Activated CD8-positive, alpha-beta memory T cell treated with anti-CD3 and anti-CD28 coated beads, Interleukin-2, amount 10 ng/mL, durations not matched to agents 7 days and 5 days (primary cell): ENCODE results near the gene ZNF160. TPM values are rescaled to one million over a fixed set of nuclear protein-coding genes. Genes with fewer than 3 reads are reported as not detected.
"Not testable (repeated sequence)": the region's sequence is repeated elsewhere in the genome, so short reads cannot be mapped to it uniquely, and the experiment has no call there.

Source experiments
- ATAC-seq: fragments of 150-1000 bp; cut with Tn5 transposase; one replicate; pipeline ENCODE4 v1.10.0; 2021; ENCODE audit warnings: moderate library complexity
- CTCF ChIA-PET: fragments of 350-600 bp; sonication (Branson Sonifier 250); formaldehyde crosslinking; loops from one replicate; lab custom pipeline; 2021; ENCODE audit warnings: antibody characterized with exemption; lab: Charles Lee
- DNase-seq: peaks from one replicate; pipeline ENCODE4 v3.0.0-alpha.2; 2020
- H3K27ac Mint-ChIP-seq: one replicate; pipeline ENCODE4 v1.8.0; 2021; ENCODE audit warnings: mild to moderate bottlenecking, mixed read lengths
- H3K27me3 Mint-ChIP-seq: one replicate; pipeline ENCODE4 v1.8.0; 2021; ENCODE audit warnings: mixed read lengths
- H3K36me3 Mint-ChIP-seq: one replicate; pipeline ENCODE4 v1.8.0; 2021; ENCODE audit warnings: mild to moderate bottlenecking, mixed read lengths
- H3K4me1 Mint-ChIP-seq: one replicate; pipeline ENCODE4 v1.8.0; 2021; ENCODE audit warnings: mixed read lengths
- H3K4me3 Mint-ChIP-seq: one replicate; pipeline ENCODE4 v1.8.0; 2021; ENCODE audit warnings: mild to moderate bottlenecking, moderate library complexity, mixed read lengths
- H3K9me3 Mint-ChIP-seq: one replicate; pipeline ENCODE4 v1.8.0; 2022; ENCODE audit warnings: low read depth, mixed read lengths
- total RNA-seq, 2 experiments: library from RNA; stranded (reverse); gene quantifications; one replicate each; pipeline ENCODE4 v1.2.3, GENCODE V29; 2021

Gene ZNF160
- total RNA-seq, 2 experiments from 2014 or later, result 27.4 to 35.7 TPM

DNA sequence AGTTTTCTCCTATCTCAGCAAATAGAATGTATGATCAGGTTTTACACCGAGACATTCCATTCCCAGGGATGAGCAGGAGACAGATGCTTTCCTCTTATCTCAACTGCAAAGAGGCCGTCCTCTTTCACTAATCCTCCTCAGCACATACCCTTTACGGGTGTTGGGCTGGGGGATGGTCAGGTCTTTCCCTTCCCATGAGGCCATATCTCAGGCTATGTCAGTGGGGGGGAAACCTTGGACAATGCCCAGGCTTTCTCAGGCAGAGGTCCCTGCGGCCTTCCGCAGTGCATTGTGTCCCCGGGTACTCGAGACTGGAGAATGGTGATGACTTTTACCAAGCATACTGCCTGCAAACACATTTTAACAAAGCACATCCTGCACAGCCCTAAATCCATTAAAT lies 74.9 kb downstream of the ZNF160 start:
- H3K9me3 Mint-ChIP-seq, result peaks cover 24% of the 10 kb centered on the region
- CTCF ChIA-PET, DNase-seq, H3K36me3 Mint-ChIP-seq, H3K4me1 Mint-ChIP-seq, ATAC-seq, H3K27me3 Mint-ChIP-seq, H3K4me3 Mint-ChIP-seq, H3K27ac Mint-ChIP-seq: not testable (repeated sequence)

DNA sequence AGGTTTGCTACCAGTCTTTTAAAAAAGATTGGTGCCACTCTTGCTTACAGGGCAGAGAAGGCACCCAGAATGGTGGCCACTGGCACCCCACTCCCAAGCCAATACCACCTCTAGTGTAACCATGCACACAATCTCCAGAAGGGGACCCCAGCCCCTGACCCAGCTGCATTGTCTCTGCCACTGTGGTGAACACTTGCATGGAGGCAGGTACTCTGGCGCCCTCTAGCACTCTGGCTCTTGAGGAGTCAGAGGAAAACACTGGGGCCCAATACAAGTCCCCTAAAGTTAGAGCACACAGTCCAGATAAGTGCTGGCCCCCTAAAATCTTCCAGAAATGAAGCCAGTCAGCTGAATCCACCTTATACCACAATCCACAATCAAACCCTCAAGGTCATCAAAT lies 83.5 kb downstream of the ZNF160 start:
- CTCF ChIA-PET, result no interaction called here

More for the DNA sequence above, 83.5 kb downstream of the ZNF160 start:
- Mint-ChIP-seq H3K36me3 (no peaks in the 10 kb centered on the region), H3K4me1 (no peaks in the 10 kb centered on the region), H3K27ac (no peak overlapping the region), H3K27me3 (no peaks in the 10 kb centered on the region), H3K9me3 (peaks cover 16% of the 10 kb centered on the region), H3K4me3 (no peak overlapping the region)
- no peak for DNase-seq
- ATAC-seq, result no peak

Other genes with a start within 250 kb of the ZNF160 start
- 10 to 100 TPM; 12.3 to 18.6 TPM for gene ZNF468, start 245.8 kb downstream of the ZNF160 start, total RNA-seq
- 10 to 100 TPM in 1 of 2 experiments, 1 to 10 TPM in 1; 8.8 to 10.9 TPM for gene ZNF320, start 205.8 kb downstream of the ZNF160 start, total RNA-seq
- gene ZNF888, start 180.0 kb downstream of the ZNF160 start, total RNA-seq, result 1 to 10 TPM; 4.6 to 6.7 TPM
- gene ZNF816, start 140.5 kb downstream of the ZNF160 start, total RNA-seq, result 10 to 100 TPM in 1 of 2 experiments, 1 to 10 TPM in 1; 9.8 to 13.3 TPM
- gene ERVV-1, start 89.5 kb downstream of the ZNF160 start, total RNA-seq, result not detected
- gene ERVV-2, start 58.7 kb downstream of the ZNF160 start, total RNA-seq, result not detected
- under 1 TPM; 0.35 to 0.61 TPM for gene ZNF415, start 29.5 kb upstream of the ZNF160 start, total RNA-seq
- 10 to 100 TPM in 1 of 2 experiments, 1 to 10 TPM in 1; 6.1 to 11.0 TPM for gene ZNF347, start 55.6 kb upstream of the ZNF160 start, total RNA-seq
- 1 to 10 TPM; 2.9 to 6.0 TPM for gene ZNF665, start 89.9 kb upstream of the ZNF160 start, total RNA-seq
- gene ZNF677, start 151.5 kb upstream of the ZNF160 start, total RNA-seq, result 1 to 10 TPM; 4.5 to 6.1 TPM
- gene VN1R2, start 154.9 kb upstream of the ZNF160 start, total RNA-seq, result not detected
- gene VN1R4, start 164.3 kb upstream of the ZNF160 start, total RNA-seq, result not detected
- 1 to 10 TPM; 8.0 to 9.9 TPM for gene ZNF845, start 230.3 kb upstream of the ZNF160 start, total RNA-seq